Measurements from ENCODE around the gene UBXN2A.

- no peak for TF ChIP-seq CTCF (conservative IDR thresholded peaks at IDR 0.05; ENCODE audit: low read length)
- TF ChIP-seq EZH2phosphoT487 (IDR thresholded peaks at IDR 0.05; ENCODE audit: borderline replicate concordance), result no peak
Measured at GRCh38 chr2:23994567-23994966, 54.3 kb downstream of the UBXN2A start.
